Spleen (tissue), 7 donors: Measurements from ENCODE around the gene EPN3.

Experiments used
- CTCF ChIP-seq, 11 experiments: fragments of 200-600 bp in 7 of 11; fragments of 450-650 bp in 4 of 11; sonication (generic) in 4 of 11; IDR thresholded peaks in 8 of 11; conservative IDR thresholded peaks in 3 of 11; 1 replicate in 7 of 11; 2 replicates in 4 of 11; pipeline versions ENCODE4 v1.4.0 to v1.8.0; 2016 to 2021; ENCODE audit warnings: antibody characterized with exemption in 11 of 11, inconsistent platforms in 4 of 11, mild to moderate bottlenecking in 1 of 11
- POLR2A ChIP-seq, 3 donors: fragments of 450-650 bp; IDR thresholded peaks; one replicate each; pipeline ENCODE4 v1.5.1; 2017; ENCODE audit warnings: antibody characterized with exemption in 3 of 3, mild to moderate bottlenecking in 1 of 3
- donor health status: DM: no; HTN: no; CAD: no; lungs with moderate emphysema.
- donor health status: DM: no; HTN: no; CAD: no.
- donor health status: DM: no; HTN: no; CAD: no.

GRCh38 chr17:50563092-50563511, 30.6 kb downstream of the EPN3 start:
- TF ChIP-seq CTCF (IDR thresholded peaks at IDR 0.05 in 8 of 11, conservative IDR thresholded peaks at IDR 0.05 in 3 of 11) (no peak), POLR2A (IDR thresholded peaks at IDR 0.05) (no peak)
